RWPE2 (cell line): ENCODE results near the gene NPFFR2.
A peak's percentile ranks its signal among the peaks of the same experiment; 100 is the strongest.

Source experiments
- ATAC-seq: fragments of 200-7000 bp; cut with Tn5 transposase; 3 replicates; pipeline ENCODE4 v1.9.1; 2021; ENCODE audit warnings: low read depth
- DNase-seq: peaks from one replicate; pipeline ENCODE4 v3.0.0-alpha.2; 2020; ENCODE audit warnings: low spot score
- H3K27ac ChIP-seq: fragments of 450-650 bp; 2 replicates; pipeline ENCODE4 v1.5.1; 2017; ENCODE audit warnings: mild to moderate bottlenecking; ENCODE audit not compliant: poor library complexity, severe bottlenecking
- H3K27me3 ChIP-seq: fragments of 250-450 bp; sonication (Bioruptor Pico); 2 replicates; pipeline ENCODE4 v1.5.1; 2021; ENCODE audit warnings: mild to moderate bottlenecking, moderate library complexity; ENCODE audit not compliant: insufficient read depth, poor library complexity, severe bottlenecking
- H3K36me3 ChIP-seq: fragments of 250-450 bp; sonication (Bioruptor Pico); 2 replicates; pipeline ENCODE4 v1.5.1; 2020; ENCODE audit warnings: low read depth, mild to moderate bottlenecking, moderate library complexity
- H3K4me1 ChIP-seq: fragments of 250-450 bp; sonication (Bioruptor Pico); 2 replicates; pipeline ENCODE4 v1.5.1; 2021; ENCODE audit warnings: mild to moderate bottlenecking, moderate library complexity; ENCODE audit not compliant: insufficient read depth, poor library complexity, severe bottlenecking
- H3K4me3 ChIP-seq: fragments of 250-450 bp; sonication (Bioruptor Pico); 2 replicates; pipeline ENCODE4 v1.5.1; 2021; ENCODE audit warnings: mild to moderate bottlenecking, moderate library complexity; ENCODE audit not compliant: severe bottlenecking
- H3K9me3 ChIP-seq: fragments of 250-450 bp; sonication (Bioruptor Pico); 2 replicates; pipeline ENCODE4 v1.5.1; 2021; ENCODE audit warnings: mild to moderate bottlenecking, moderate library complexity; ENCODE audit not compliant: severe bottlenecking
- TF ChIP-seq, protein P1 (sequence below): fragments of 450-650 bp; IDR thresholded peaks from one replicate; pipeline ENCODE4 v1.5.1; 2017; ENCODE audit warnings: mild to moderate bottlenecking, moderate library complexity; ENCODE audit not compliant: poor library complexity, severe bottlenecking

NPFFR2 gene

DNA sequence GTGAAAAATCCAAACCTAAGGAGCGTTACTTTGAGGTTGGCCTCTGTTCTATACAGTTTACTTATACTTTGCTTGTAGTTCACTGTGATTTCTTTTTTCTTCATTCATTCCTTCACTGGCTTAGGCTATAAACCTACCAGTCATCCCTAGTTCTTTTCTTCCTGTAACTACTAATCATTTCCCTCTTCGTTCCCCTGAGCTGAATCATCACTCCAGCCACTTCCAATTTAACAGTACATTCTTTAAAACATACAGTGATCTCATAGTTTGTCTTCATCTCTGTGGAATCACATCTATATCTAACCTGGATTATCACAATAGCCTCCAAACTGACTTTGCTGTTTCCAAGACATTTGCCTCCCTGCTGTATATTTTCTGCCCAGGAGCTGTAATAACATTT is 25.2 kb upstream of the NPFFR2 start:
- DNase-seq (no peak), ATAC-seq (peak; percentile 99)
- Histone ChIP-seq H3K27me3 (no peaks in the 10 kb centered on the region), H3K27ac (no peak overlapping the region), H3K4me1 (peaks cover 5% of the 10 kb centered on the region), H3K36me3 (no peaks in the 10 kb centered on the region), H3K9me3 (no peaks in the 10 kb centered on the region), H3K4me3 (no peak overlapping the region)
- TF ChIP-seq, protein P1, sequence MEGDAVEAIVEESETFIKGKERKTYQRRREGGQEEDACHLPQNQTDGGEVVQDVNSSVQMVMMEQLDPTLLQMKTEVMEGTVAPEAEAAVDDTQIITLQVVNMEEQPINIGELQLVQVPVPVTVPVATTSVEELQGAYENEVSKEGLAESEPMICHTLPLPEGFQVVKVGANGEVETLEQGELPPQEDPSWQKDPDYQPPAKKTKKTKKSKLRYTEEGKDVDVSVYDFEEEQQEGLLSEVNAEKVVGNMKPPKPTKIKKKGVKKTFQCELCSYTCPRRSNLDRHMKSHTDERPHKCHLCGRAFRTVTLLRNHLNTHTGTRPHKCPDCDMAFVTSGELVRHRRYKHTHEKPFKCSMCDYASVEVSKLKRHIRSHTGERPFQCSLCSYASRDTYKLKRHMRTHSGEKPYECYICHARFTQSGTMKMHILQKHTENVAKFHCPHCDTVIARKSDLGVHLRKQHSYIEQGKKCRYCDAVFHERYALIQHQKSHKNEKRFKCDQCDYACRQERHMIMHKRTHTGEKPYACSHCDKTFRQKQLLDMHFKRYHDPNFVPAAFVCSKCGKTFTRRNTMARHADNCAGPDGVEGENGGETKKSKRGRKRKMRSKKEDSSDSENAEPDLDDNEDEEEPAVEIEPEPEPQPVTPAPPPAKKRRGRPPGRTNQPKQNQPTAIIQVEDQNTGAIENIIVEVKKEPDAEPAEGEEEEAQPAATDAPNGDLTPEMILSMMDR: no peak

DNA sequence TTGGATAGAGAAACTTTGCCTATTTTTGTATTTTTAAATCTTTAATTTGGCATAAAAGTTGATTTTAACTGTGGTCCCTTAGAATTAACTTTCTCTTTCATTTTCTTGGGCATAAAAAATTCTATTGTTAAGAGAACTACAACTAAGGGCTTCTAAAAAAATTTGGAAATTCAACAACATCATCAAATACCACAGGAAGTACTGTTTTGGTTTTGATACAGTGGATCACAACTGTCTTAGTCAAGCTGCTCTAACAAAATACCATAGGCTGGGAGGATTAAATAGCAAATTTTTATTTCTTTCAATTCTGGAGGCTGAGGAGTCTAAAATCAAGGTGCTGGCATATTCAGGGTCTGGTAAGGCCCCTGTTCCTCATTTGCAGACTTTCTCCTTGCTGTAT is 19.9 kb upstream of the NPFFR2 start:
- Histone ChIP-seq H3K4me3 (no peak overlapping the region), H3K9me3 (no peaks in the 10 kb centered on the region), H3K27me3 (no peaks in the 10 kb centered on the region), H3K36me3 (no peaks in the 10 kb centered on the region), H3K27ac (no peak overlapping the region), H3K4me1 (no peaks in the 10 kb centered on the region)
- TF ChIP-seq, protein P1: no peak
- DNase-seq (no peak), ATAC-seq (no peak)

DNA sequence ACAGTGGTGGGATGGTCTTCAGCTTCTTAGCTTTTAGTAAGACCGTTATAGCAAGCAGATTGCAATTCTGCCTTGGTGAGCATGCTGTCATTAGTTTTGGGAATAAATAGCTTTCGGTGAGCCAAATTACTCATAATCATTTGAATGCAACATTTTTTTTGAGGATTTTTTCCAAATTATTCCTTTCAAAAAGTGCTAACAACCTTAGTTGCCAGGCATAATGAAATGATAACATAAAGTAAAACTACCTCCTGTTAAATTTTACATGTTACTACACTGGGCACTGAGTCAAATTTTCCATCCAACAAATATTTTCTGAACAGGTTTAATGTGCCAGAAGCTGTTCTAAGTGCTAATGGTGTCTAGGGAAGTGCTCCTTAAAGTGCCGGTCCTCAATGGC is 15.8 kb upstream of the NPFFR2 start:
- Histone ChIP-seq H3K36me3 (no peaks in the 10 kb centered on the region), H3K4me3 (no peak overlapping the region), H3K4me1 (no peaks in the 10 kb centered on the region), H3K27ac (no peak overlapping the region), H3K9me3 (no peaks in the 10 kb centered on the region), H3K27me3 (no peaks in the 10 kb centered on the region)
- no peak for DNase-seq
- no peak for ATAC-seq
- TF ChIP-seq, protein P1: no peak

DNA sequence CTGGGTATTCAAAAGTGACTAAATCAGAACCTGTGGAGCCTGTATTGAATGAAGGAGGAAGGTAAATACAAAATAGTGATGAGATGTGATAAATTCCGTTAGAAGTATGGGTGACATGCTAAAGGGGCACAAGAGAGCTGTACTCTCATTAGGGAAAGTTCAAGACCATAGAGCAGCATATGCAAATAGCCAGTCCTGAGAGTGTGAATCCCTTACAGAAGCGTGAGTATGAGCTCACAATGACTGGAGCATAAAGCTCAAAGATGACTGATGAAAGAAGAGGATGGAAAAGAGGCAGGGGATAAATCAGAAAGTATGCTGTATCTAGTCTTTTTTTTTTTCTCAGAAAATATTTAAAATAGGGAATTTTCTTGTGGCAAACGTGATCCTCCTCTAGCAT is 12.1 kb upstream of the NPFFR2 start:
- TF ChIP-seq, protein P1: no peak
- no peak for ATAC-seq
- Histone ChIP-seq H3K27ac (no peak overlapping the region), H3K4me1 (no peaks in the 10 kb centered on the region), H3K4me3 (no peak overlapping the region), H3K36me3 (no peaks in the 10 kb centered on the region), H3K27me3 (no peaks in the 10 kb centered on the region), H3K9me3 (no peaks in the 10 kb centered on the region)
- DNase-seq: no peak

DNA sequence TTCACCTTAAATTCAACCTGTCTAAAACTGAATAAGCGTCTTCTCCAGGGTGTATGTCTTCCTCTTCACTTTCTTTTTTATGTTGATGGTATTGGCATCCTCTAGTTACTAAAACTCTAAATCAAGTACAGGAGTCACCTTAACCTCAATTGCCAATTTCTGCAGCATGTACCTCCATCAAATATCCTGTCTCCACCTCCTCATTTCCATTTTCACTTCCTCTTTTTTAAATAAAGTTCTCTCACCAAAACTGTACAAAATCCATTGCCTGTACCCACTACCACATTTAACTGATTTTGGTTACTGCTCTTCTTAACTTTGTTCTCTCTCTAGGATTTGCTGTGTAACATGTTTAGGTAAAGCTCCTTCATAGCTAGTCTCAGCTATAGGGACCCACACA is 9.2 kb upstream of the NPFFR2 start:
- H3K27ac ChIP-seq: no peak overlapping the region
- H3K4me3 ChIP-seq: no peak overlapping the region
- no peak for ATAC-seq
- H3K4me1 ChIP-seq: no peaks in the 10 kb centered on the region
- DNase-seq: no peak
- H3K36me3 ChIP-seq: no peaks in the 10 kb centered on the region
- H3K27me3 ChIP-seq: no peaks in the 10 kb centered on the region
- TF ChIP-seq, protein P1: no peak
- no peaks in the 10 kb centered on the region for H3K9me3 ChIP-seq
